HepG2 (cell line): ENCODE results near the gene MOBP. TPM values are rescaled to one million over a fixed set of nuclear protein-coding genes. Genes with fewer than 3 reads are reported as not detected.

Experiments
- ATAC-seq: fragments of 200-7000 bp; cut with Tn5 transposase; 3 replicates; pipeline ENCODE4 v1.9.1; 2020; ENCODE audit warnings: mild to moderate bottlenecking, moderate library complexity
- BruUV-seq: library from RNA; stranded (reverse); fragments of 400-500 nt; replicated peaks from 2 replicates; lab custom pipeline; 2021; lab: Mats Ljungman, UMichigan
- CTCF ChIA-PET: fragments of 300-600 bp; formaldehyde crosslinking; extraction: SDS; loops from one replicate; lab custom pipeline; 2021; ENCODE audit warnings: low total read pairs, inconsistent platforms, low intra/inter-chr PET ratio; lab: Yijun Ruan, JAX
- POLR2A ChIA-PET: fragments of 350-600 bp; sonication (Branson Sonifier 250); formaldehyde crosslinking; loops from one replicate; lab custom pipeline; 2020; ENCODE audit warnings: antibody characterized with exemption, inconsistent platforms; lab: Yijun Ruan, JAX
- DNase-seq: peaks from one replicate; pipeline ENCODE4 v3.0.0-alpha.2; 2015; ENCODE audit warnings: low spot score
- FAIRE-seq: peaks from 3 replicates; lab custom pipeline; 2011; peaks lifted over from hg19 to GRCh38; lab: Jason Lieb, UNC
- H2AFZ ChIP-seq: one replicate; pipeline ENCODE4 v1.6.1; 2011; ENCODE audit warnings: low read length, inconsistent platforms
- H3K27ac ChIP-seq: fragments of 300-600 bp; 3 replicates; pipeline ENCODE4 v1.8.0; 2011; ENCODE audit warnings: mixed run types, mild to moderate bottlenecking, mixed read lengths, low read length, inconsistent platforms; ENCODE audit not compliant: insufficient read depth; ENCODE audit errors: extremely low read length
- H3K27me3 ChIP-seq, 2 experiments: fragments of 200-600 bp in 1 of 2; 2 replicates in 1 of 2; 3 replicates in 1 of 2; pipeline versions ENCODE4 v1.6.0 to v1.8.0; 2011; ENCODE audit warnings: low read length in 2 of 2, mild to moderate bottlenecking in 2 of 2, moderate library complexity in 2 of 2, inconsistent platforms in 1 of 2; ENCODE audit not compliant: insufficient read depth in 2 of 2, control insufficient read depth in 1 of 2
- H3K36me3 ChIP-seq, 2 experiments: fragments of 200-600 bp in 1 of 2; replicated peaks in 1 of 2; 2 replicates in 1 of 2; 3 replicates in 1 of 2; pipeline versions ENCODE4 v1.5.1 to v1.8.0; 2011; ENCODE audit warnings: low read length in 2 of 2, inconsistent platforms in 1 of 2; ENCODE audit not compliant: insufficient read depth in 2 of 2, control insufficient read depth in 1 of 2
- H3K4me1 ChIP-seq: 2 replicates; pipeline ENCODE4 v1.5.1; 2012; ENCODE audit warnings: low read length, inconsistent platforms; ENCODE audit not compliant: insufficient read depth
- H3K4me2 ChIP-seq: 2 replicates; pipeline ENCODE4 v1.6.0; 2011; ENCODE audit warnings: low read depth, low read length, inconsistent platforms
- H3K4me3 ChIP-seq, 3 experiments: fragments of 200-600 bp in 1 of 3; sonication (generic), shearing (Covaris generic) in 1 of 3; replicated peaks in 1 of 3; 2 replicates each; pipeline ENCODE4 v1.5.1; 2011 to 2016; ENCODE audit warnings: low read length in 3 of 3, inconsistent platforms in 2 of 3, low read depth in 2 of 3, mild to moderate bottlenecking in 2 of 3, control low read depth in 1 of 3, mixed read lengths in 1 of 3; ENCODE audit not compliant: insufficient read depth in 1 of 3
- H3K79me2 ChIP-seq: one replicate; pipeline ENCODE4 v1.6.1; 2011; ENCODE audit warnings: low read length, inconsistent platforms; ENCODE audit not compliant: insufficient read depth
- H3K9ac ChIP-seq: 2 replicates; pipeline ENCODE4 v1.6.0; 2011; ENCODE audit warnings: mild to moderate bottlenecking, low read depth, low read length, inconsistent platforms; ENCODE audit not compliant: insufficient read depth
- H3K9me3 ChIP-seq: 2 replicates; pipeline ENCODE4 v1.5.1; 2012; ENCODE audit warnings: mild to moderate bottlenecking, low read length
- H4K20me1 ChIP-seq: 2 replicates; pipeline ENCODE4 v1.6.0; 2011; ENCODE audit warnings: inconsistent platforms, mild to moderate bottlenecking, low read length, moderate library complexity; ENCODE audit not compliant: insufficient read depth
- E2F5 ChIP-seq: sonication (generic); formaldehyde crosslinking; conservative IDR thresholded peaks from 2 replicates; pipeline ENCODE4 v1.4.0; 2020; ENCODE audit warnings: missing genetic modification reagents
- HHEX ChIP-seq: IDR thresholded peaks from 2 replicates; pipeline ENCODE4 v1.6.1; 2016; ENCODE audit warnings: control low read depth
- HMGXB3 ChIP-seq: sonication (generic); formaldehyde crosslinking; IDR thresholded peaks from 2 replicates; pipeline ENCODE4 v1.4.0; 2020; ENCODE audit warnings: missing genetic modification reagents, borderline replicate concordance
- MEF2D ChIP-seq: sonication (generic); formaldehyde crosslinking; IDR thresholded peaks from 2 replicates; pipeline ENCODE4 v1.5.1; 2020; ENCODE audit warnings: mild to moderate bottlenecking, missing genetic modification reagents
- ZBTB25 ChIP-seq: IDR thresholded peaks from 2 replicates; pipeline ENCODE4 v1.6.1; 2018; ENCODE audit warnings: missing genetic modification reagents
- ZNF543 ChIP-seq: sonication (generic); formaldehyde crosslinking; IDR thresholded peaks from 2 replicates; pipeline ENCODE4 v1.4.0; 2020; ENCODE audit warnings: mild to moderate bottlenecking, missing genetic modification reagents
- ZSCAN9 ChIP-seq: IDR thresholded peaks from 2 replicates; pipeline ENCODE4 v1.6.1; 2016; ENCODE audit warnings: borderline replicate concordance
- WGBS: methylation state at CpG from one replicate; pipeline ENCODE4 v1.1.6; 2017; ENCODE audit warnings: low lambda C conversion rate; 5-methylcytosine and 5-hydroxymethylcytosine counted together
- in situ Hi-C: cut with HindIII; loops from 2 replicates; pipeline ENCODE4 v1.10.0; 2017; ENCODE audit warnings: low pct_unique_long_range_greater_than_20kb; ENCODE audit not compliant: extremely low pct_ligation_motif_present
- intact Hi-C: fragments of 100-400 bp; cut with micrococcal nuclease; formaldehyde crosslinking; loops from one replicate; pipeline ENCODE4 v1.10.0; 2022; ENCODE audit not compliant: unreplicated experiment
- polyA plus RNA-seq, 8 experiments: library from polyadenylated mRNA; depleted of rRNA in 3 of 8; stranded (reverse) in 7 of 8; unstranded in 1 of 8; fragments of >200 nt; fragmentation: Illumina TruSeq in 4 of 8; extraction: Trizol in 4 of 8; gene quantifications; 2 replicates each; pipeline versions ENCODE4 v1.2.1 to v1.2.3, GENCODE V29; 2011 to 2016; ENCODE audit warnings: low read depth in 4 of 8, missing spikeins in 1 of 8, mixed read lengths in 1 of 8; ENCODE audit not compliant: insufficient read depth in 1 of 8
- total RNA-seq, 5 experiments: library from RNA; depleted of rRNA; stranded (reverse); fragments of >200 nt; fragmentation: Illumina TruSeq; extraction: Trizol; gene quantifications; 2 replicates each; pipeline ENCODE4 v1.2.3, GENCODE V29; 2016; ENCODE audit warnings: low read depth in 1 of 5

The MOBP gene
- total and polyA plus RNA-seq, 2 of the 13 experiments (the other 11 are each of a cell fraction or from before 2014, with no cell fraction given): not detected

GRCh38 chr3:39501059-39501458 lies 33.6 kb downstream of the MOBP start:
- Histone ChIP-seq H3K36me3 (no peaks in the 10 kb centered on the region), H3K27me3 (peaks cover 2 to 11% of the 10 kb centered on the region in 2 experiments; a peak in 3 of 5 replicates), H3K4me2 (no peak overlapping the region), H2AFZ (no peak overlapping the region), H3K27ac (no peak overlapping the region), H3K4me1 (0 out of 2 replicates have a peak, but pooled peaks cover 9% of the 10 kb centered on the region)
- BruUV-seq: no TSS peak
- intact Hi-C loops: no loop called here
- POLR2A ChIA-PET: no interaction called here
- ATAC-seq: no peak
- CTCF ChIA-PET: no interaction called here
- TF ChIP-seq HHEX (CRISPR knock-in tag) (no peak), HMGXB3 (no peak), ZBTB25 (CRISPR knock-in tag) (no peak), ZSCAN9 (CRISPR knock-in tag) (no peak), ZNF543 (CRISPR knock-in tag) (no peak), MEF2D (CRISPR knock-in tag) (no peak), E2F5 (CRISPR knock-in tag) (no peak)
- TF ChIP-seq, all 625 proteins: peak for 0
- FAIRE-seq: no peak
- Histone ChIP-seq H3K79me2 (no peaks in the 10 kb centered on the region), H3K9ac (no peak overlapping the region), H3K9me3 (no peaks in the 10 kb centered on the region), H4K20me1 (no peaks in the 10 kb centered on the region), H3K4me3 (no peak overlapping the region)
- WGBS: 13% methylated on average over 3 of the region's 3 CpGs
- in situ Hi-C loops: loop anchor here (5.0 kb wide), 1 partner anchor 54 kb away; no protein-coding TSS in a partner anchor
- DNase-seq: no peak
